HG03432 (cell line): Measurements from ENCODE around the gene BZW1.
A peak's percentile ranks its signal among the peaks of the same experiment; 100 is the strongest.

ENCODE experiments used
- ATAC-seq: cut with Tn5 transposase; IDR thresholded peaks from one replicate; pipeline ENCODE4 v1.9.1; 2021; ENCODE audit warnings: mild to moderate bottlenecking, moderate library complexity; ENCODE audit not compliant: unreplicated experiment

Gene BZW1

DNA sequence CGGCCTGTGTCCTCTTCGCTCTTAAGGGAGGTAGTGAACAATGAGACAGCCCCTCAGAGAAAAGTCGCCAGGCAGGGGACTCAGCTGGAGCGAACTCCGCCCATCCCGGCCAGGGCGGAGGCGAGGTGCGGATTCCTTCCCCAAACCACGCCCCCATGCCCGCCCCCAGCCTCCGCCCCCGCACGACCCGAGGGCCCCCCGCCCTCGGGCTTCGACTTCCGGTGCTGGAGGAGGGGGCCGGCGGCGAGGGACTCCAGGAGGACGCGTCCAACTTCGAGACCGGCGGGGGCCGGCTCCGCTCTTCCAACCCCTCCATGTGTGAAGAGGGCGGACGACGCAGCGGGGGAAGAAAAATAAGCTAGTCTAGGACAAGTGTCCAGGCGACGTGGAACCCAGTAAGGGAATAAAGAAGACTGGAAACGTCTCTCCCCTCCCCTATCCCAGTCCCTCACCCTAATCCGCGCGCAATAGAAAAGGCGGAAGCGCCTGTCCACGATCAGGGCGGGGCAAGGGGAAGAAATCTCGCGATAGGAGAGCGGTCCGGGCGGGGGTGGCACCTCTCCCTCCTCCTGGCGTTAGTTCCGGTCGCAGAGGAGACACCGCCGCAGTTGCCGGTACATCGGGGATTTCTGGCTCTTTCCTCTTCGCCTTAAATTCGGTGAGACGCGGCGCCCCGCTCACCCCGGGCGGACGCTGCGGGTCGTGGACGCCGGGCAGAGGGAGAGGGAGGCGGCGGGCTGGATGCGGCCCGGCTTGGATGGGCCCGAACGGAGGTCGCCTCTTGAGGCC, at the start of gene BZW1:
BZW1 (plus strand) TSS at position 578 of the 789 bp plus-strand sequence. CDS start 1,308 bp downstream, outside the sequence.
- ATAC-seq, result peak; percentile 81

- no peak for ATAC-seq
These were observed 49.6 kb upstream of the BZW1 start for GRCh38 chr2:200762127-200762526.

DNA sequence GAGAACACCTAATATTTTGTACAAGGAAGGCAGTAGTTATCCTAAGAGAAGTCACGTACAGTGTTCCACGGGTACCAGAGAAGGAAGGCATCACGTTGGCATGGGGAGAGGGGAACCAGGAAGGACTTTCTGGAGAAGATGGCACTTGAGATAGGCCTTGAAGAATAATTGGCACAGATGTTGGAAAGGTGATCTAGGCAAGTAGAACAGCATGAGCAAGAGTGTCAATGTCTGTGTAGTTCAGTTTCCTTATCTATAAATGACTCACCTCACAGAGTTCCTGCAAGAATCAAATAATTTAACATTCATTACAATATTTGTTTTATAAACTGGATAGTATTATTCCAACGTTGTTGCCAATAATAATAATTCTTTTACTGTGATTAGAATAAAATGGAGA, 48.3 kb upstream of the BZW1 start:
- ATAC-seq, result no peak

- ATAC-seq, result peak; percentile 67
These were observed 46.4 kb upstream of the BZW1 start for GRCh38 chr2:200765139-200765951.

- ATAC-seq, result no peak
These were observed 45.6 kb upstream of the BZW1 start for GRCh38 chr2:200765995-200766660.

GRCh38 chr2:200767111-200767885, 44.4 kb upstream of the BZW1 start:
- no peak for ATAC-seq

DNA sequence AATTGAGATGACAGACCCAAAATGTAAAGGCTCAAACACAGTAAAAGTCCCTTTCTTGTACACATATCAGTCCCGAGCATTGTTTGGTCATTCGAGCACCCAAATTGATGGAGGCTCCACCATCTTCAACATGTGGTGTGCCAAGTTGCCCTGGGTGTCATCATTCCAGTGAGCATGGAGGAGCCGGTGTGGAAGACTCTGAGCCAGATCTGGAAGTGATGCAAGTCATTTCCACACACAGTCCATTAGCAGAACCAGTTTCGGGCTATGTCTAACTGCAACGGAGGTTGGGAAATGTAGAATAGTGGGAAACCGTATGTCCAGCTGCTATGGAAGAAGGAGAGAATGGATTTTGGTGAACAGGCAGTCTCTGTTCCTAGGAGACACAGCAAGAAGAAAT, 40.9 kb upstream of the BZW1 start:
- ATAC-seq, result no peak

DNA sequence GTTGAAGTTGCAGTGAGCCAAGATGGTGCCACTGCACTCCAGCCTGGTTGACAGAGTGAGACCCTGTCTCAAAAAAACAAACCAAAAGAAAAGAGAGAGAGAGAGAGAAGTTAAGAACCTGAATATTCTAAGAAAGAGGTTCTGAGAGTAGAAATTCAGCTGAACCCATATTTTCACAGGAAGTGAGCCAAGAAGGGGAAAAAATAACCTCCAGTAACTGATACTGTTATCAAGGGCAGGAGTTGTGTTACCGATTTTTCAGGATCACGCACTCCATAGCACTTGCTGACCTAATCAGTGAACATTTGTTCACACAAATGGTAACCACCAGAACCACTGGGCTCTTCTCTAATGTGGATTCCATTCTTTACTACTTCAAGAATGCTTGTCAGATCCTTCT, 39.1 kb upstream of the BZW1 start:
- ATAC-seq, result no peak

GRCh38 chr2:200773083-200773482, 38.6 kb upstream of the BZW1 start:
- ATAC-seq, result no peak

DNA sequence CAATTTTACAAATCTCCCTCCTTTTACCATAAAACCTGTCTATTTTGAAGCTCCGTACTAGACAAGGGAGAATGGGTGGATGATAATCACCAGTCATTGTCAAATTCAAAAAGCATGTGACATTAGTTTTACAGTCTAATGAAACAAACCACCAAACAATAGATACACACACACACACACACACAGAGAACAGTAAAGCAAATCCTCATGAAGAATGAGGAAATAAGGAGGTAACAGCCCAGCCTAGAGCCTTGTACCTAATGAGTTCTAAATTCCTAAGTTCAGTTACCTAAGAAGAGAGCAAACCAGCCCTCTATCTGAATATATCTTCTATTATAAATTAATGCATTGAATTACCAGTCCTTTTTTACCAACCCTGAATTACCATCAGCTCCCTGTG, 36.8 kb upstream of the BZW1 start:
- ATAC-seq, result no peak

GRCh38 chr2:200777275-200777674, 34.4 kb upstream of the BZW1 start:
- ATAC-seq, result no peak

GRCh38 chr2:200778038-200778437, 33.7 kb upstream of the BZW1 start:
- no peak for ATAC-seq

DNA sequence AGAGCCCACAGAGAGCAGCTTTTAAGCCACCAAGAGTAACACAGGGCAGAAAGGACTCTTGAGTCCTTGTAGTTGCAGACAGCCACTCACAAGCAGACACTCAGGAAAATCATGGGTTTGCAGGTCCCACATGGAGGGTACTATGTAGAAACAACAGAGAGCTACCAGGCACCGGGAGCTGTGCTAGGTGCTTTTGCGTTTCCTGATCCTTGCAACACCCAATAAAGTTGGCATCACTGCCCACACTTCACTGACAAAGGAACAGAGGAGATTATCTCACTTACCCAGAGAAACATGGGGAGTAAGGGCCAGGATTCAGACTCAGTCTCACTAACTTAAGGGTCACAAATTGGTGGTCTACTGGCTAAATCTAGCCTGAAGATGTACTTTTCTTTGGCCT, 32.5 kb upstream of the BZW1 start:
- no peak for ATAC-seq

- no peak for ATAC-seq
These were observed 30.1 kb upstream of the BZW1 start for GRCh38 chr2:200781616-200782015.

DNA sequence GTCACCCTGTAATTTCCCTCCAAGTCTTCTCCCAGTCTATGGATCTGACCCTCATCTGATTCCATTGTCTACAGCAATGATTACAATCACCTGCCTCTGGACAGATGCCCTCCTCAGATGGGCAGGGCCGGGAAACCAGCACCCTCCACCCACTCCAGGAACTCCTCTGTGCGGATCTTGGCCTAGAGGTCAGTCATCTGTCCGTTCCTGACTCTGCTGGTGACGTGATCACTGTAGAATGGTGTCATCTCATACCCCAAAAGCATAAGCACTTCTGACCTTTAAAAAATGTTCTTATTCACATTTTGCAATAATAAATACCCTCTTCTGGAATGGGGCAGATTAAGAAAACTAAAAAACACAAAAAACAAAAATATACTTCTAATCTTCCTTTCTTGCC, 29.5 kb upstream of the BZW1 start:
- no peak for ATAC-seq

GRCh38 chr2:200784215-200784614, 27.5 kb upstream of the BZW1 start:
- ATAC-seq, result no peak

GRCh38 chr2:200786423-200786822, 25.3 kb upstream of the BZW1 start:
- ATAC-seq, result no peak

GRCh38 chr2:200786826-200787225, 24.9 kb upstream of the BZW1 start:
- no peak for ATAC-seq

DNA sequence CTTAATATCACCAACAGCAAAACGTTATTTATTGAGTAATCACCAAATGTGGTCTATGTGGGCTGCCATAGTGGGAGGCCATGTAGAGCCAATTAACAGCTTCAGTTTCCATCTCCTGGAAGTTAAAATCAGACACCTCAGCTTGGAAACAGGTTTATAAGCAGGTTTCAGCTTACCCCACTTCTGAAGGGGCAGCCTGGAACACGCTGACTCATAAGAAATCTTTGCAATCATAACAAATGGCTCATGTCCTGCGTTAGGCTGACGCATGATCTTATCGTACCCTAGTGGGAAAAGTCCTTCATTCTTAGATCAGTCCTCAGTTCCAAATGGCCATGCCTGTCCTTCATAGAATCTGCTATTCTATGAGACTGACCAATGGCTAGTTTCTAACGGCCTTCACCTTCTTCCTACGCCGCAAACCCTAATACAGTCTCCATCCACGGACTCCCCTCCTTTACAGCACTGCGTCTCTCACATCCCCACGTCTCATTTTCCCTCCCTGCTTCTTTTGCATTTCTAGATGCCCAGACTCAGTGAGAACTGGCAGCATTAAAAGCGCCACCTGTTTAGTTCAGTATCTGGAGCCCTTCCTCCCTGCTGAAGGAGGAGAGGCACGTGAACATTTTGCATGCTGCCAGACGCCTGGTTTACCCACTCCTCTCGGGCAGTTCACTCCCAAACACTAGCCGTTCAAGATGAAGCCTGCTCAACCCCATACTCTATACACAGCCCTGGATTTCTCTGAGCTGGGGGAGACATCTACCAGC, 24.2 kb upstream of the BZW1 start:
- no peak for ATAC-seq

DNA sequence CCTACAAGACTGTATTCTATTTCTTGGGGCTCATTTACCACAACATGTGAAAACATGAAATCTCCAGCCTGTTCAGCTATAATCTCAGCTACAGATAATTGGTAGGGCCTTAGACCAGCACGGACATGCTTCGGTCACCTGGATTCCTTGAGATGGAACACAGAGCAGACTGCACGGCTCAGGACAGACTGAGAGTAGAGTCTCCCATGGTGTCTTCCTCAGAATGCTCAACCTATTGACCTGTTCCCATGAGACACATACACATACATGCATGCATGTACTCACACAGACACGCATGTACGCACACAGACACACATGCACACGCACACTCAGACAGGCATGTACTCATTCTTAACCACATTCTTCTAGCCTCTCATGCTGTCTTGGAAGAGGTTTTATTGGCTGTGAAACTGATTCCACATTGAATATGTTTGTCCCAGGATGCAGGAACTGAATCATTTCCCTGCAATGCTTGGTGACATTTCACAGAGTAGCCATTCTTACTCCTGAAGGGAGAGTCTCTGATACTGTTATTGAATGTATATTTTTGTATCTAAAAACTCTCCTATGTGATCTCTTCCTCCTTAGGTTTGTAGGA, 23.5 kb upstream of the BZW1 start:
- no peak for ATAC-seq
